ENCODE measurements around the gene METTL22. TPM values are rescaled to one million over a fixed set of nuclear protein-coding genes. Genes with fewer than 3 reads are reported as not detected.

METTL22 gene
- total RNA-seq, 1 donor from 2014 or later, result 87.9 TPM

DNA sequence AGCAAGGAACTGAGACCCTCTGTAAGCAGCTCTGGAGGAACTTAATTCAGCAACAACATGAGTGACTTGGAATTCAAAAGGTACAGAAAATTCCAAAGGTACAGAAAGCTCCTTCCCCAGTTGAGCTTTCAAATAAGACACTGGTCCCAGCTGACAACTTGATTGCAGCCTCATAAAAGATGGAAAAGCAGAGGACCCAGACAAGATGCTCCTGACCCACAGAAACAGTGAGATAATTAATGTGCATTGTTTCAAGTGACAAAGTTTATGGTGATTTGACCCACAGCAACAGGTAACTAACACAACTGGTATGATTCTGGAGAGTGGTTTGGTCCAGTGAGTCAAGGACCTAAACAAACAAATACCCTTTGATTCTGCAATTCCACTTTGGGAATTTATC, 15.9 kb upstream of the METTL22 start:
- no peak for DNase-seq
- TF ChIP-seq, protein P1, sequence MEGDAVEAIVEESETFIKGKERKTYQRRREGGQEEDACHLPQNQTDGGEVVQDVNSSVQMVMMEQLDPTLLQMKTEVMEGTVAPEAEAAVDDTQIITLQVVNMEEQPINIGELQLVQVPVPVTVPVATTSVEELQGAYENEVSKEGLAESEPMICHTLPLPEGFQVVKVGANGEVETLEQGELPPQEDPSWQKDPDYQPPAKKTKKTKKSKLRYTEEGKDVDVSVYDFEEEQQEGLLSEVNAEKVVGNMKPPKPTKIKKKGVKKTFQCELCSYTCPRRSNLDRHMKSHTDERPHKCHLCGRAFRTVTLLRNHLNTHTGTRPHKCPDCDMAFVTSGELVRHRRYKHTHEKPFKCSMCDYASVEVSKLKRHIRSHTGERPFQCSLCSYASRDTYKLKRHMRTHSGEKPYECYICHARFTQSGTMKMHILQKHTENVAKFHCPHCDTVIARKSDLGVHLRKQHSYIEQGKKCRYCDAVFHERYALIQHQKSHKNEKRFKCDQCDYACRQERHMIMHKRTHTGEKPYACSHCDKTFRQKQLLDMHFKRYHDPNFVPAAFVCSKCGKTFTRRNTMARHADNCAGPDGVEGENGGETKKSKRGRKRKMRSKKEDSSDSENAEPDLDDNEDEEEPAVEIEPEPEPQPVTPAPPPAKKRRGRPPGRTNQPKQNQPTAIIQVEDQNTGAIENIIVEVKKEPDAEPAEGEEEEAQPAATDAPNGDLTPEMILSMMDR (IDR thresholded peaks at IDR 0.05; ENCODE audit: partially characterized antibody, unreplicated experiment), result no peak

DNA sequence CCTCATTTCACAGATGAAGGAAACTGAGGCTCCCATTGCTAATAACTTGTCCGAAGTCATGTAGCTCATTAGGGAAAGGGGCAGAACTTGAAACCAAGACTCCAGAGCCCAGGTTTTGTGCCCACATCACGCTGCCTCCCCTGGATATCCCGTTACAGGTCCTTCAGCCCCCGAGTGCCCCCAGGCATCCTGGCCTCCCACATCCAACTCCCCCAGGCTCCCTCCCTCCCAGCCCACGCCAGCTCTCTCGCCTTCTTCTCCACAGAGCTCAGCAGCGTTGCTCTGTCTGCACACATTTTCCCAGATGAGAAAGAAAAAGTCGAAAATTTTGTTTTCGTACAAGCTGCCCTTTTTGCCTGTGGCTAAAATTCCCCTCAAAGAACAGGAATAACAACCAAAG, 14.3 kb upstream of the METTL22 start:
- H3K27me3 Mint-ChIP-seq (ENCODE audit: unreplicated experiment), result peaks cover 4% of the 10 kb centered on the region
- no peaks in the 10 kb centered on the region for H3K36me3 Mint-ChIP-seq (ENCODE audit: unreplicated experiment)
- H3K27ac Mint-ChIP-seq (ENCODE audit: unreplicated experiment), result no peak overlapping the region
- H3K4me1 Mint-ChIP-seq (ENCODE audit: low read depth, unreplicated experiment), result no peaks in the 10 kb centered on the region
- TF ChIP-seq, protein P1 (IDR thresholded peaks at IDR 0.05; ENCODE audit: partially characterized antibody, unreplicated experiment), result no peak
- H3K4me3 Mint-ChIP-seq (ENCODE audit: unreplicated experiment), result no peak overlapping the region
- DNase-seq, result no peak
- peaks cover 4% of the 10 kb centered on the region for H3K9me3 Mint-ChIP-seq (ENCODE audit: unreplicated experiment)

More for the DNA sequence above, 15.9 kb upstream of the METTL22 start:
- Mint-ChIP-seq H3K4me1 (ENCODE audit: low read depth, unreplicated experiment) (no peaks in the 10 kb centered on the region), H3K4me3 (ENCODE audit: unreplicated experiment) (no peak overlapping the region), H3K27ac (ENCODE audit: unreplicated experiment) (no peak overlapping the region), H3K27me3 (ENCODE audit: unreplicated experiment) (peaks cover 4% of the 10 kb centered on the region), H3K36me3 (ENCODE audit: unreplicated experiment) (no peaks in the 10 kb centered on the region), H3K9me3 (ENCODE audit: unreplicated experiment) (peaks cover 2% of the 10 kb centered on the region)

DNA sequence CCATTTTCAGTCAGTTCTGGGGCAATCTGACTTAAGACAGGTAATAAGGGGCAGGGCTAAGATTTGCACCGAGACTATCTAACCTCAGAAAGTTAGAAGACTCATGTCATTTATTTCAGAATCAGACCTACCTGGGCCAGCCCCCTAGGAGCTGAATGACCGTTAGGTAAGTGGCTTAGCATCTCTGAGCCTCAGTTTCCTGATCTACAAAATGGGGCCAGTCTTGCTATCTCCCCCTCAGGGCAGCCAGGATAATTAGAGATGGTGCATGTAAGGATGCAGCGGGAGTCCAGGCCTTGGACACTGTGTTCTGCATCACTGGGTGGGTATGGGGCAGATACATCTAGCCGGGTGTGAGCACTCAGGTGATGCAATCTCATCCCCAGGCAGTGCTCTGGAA, 10.4 kb upstream of the METTL22 start:
- peaks cover 4% of the 10 kb centered on the region for H3K9me3 Mint-ChIP-seq (ENCODE audit: unreplicated experiment)
- no peak overlapping the region for H3K4me3 Mint-ChIP-seq (ENCODE audit: unreplicated experiment)
- H3K36me3 Mint-ChIP-seq (ENCODE audit: unreplicated experiment), result no peaks in the 10 kb centered on the region
- no peak for DNase-seq
- TF ChIP-seq, protein P1 (IDR thresholded peaks at IDR 0.05; ENCODE audit: partially characterized antibody, unreplicated experiment), result no peak
- H3K4me1 Mint-ChIP-seq (ENCODE audit: low read depth, unreplicated experiment), result no peaks in the 10 kb centered on the region
- no peak overlapping the region for H3K27ac Mint-ChIP-seq (ENCODE audit: unreplicated experiment)
- H3K27me3 Mint-ChIP-seq (ENCODE audit: unreplicated experiment), result peaks cover 4% of the 10 kb centered on the region

DNA sequence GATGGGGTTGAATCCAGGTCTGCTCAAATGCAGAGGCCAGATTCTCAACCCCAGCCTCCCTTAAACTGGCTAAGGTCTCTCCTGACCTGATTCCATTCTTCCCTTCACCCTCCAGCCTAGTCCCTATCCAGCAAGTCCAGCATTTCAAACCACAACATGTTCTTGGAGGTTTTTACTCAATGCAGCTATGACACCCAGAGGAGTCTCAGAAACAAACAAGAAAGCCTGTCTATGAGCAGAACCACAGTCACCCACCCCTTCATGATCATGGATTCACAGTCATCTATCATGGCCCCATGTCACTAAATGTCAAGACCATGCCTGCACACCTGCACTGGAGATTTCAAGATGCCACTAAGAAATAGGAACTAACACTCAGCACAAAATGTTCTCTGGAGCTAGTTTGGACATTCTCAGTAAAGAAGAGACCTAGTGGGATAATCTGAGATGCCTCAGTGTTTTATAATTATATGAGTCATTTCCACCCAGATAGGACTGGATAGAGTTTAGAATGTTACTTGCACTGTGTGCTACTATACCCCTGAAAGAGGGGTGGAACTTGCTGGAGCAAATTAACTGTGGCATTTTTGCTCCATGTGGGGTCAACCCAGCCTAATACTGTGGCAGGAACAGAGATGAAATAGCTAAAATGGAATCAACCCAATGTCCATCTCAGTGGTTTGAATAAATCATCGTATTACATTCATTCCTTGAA, 9.5 kb upstream of the METTL22 start:
- H3K9me3 Mint-ChIP-seq (ENCODE audit: unreplicated experiment), result peaks cover 2% of the 10 kb centered on the region
- H3K27ac Mint-ChIP-seq (ENCODE audit: unreplicated experiment), result no peak overlapping the region
- TF ChIP-seq, protein P1 (IDR thresholded peaks at IDR 0.05; ENCODE audit: partially characterized antibody, unreplicated experiment), result no peak
- no peaks in the 10 kb centered on the region for H3K36me3 Mint-ChIP-seq (ENCODE audit: unreplicated experiment)
- H3K4me3 Mint-ChIP-seq (ENCODE audit: unreplicated experiment), result no peak overlapping the region
- no peak for DNase-seq
- H3K27me3 Mint-ChIP-seq (ENCODE audit: unreplicated experiment), result peaks cover 4% of the 10 kb centered on the region
- H3K4me1 Mint-ChIP-seq (ENCODE audit: low read depth, unreplicated experiment), result no peaks in the 10 kb centered on the region

DNA sequence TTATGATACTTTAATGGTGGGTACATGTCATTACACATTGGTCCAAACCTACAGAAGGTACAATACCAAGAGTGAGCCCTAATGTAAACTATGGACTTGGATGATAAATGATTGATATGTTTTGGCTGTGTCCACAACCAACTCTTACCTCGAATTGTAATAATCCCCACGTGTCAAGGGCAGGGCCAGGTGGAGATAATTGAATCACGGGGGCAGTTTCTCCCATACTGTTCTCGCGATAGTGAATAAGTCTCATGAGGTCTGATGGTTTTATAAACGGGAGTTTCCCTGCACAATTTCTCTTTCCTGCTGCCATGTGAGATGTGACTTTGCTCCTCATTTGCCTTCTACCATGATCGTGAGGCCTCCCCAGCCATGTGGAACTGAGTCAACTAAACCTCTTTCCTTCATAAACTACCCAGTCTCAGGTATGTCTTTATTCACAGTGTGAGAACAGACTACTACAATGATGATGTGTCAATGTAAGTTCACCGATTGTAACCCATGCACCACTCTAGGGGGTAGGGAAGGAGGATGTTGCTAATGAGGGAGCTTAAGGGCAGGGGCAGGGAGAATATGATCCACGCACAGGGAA, 7.0 kb upstream of the METTL22 start:
- H3K9me3 Mint-ChIP-seq (ENCODE audit: unreplicated experiment), result peaks cover 6% of the 10 kb centered on the region
- no peak overlapping the region for H3K27ac Mint-ChIP-seq (ENCODE audit: unreplicated experiment)
- H3K27me3 Mint-ChIP-seq (ENCODE audit: unreplicated experiment), result peaks cover 3% of the 10 kb centered on the region
- no peak overlapping the region for H3K4me3 Mint-ChIP-seq (ENCODE audit: unreplicated experiment)
- no peak for DNase-seq
- H3K4me1 Mint-ChIP-seq (ENCODE audit: low read depth, unreplicated experiment), result no peaks in the 10 kb centered on the region
- TF ChIP-seq, protein P1 (IDR thresholded peaks at IDR 0.05; ENCODE audit: partially characterized antibody, unreplicated experiment), result no peak
- no peaks in the 10 kb centered on the region for H3K36me3 Mint-ChIP-seq (ENCODE audit: unreplicated experiment)
